Superior temporal gyrus (tissue), 1 donor: ENCODE measurements around the gene CLIC5.
"Not testable (repeated sequence)": the region's sequence is repeated elsewhere in the genome, so short reads cannot be mapped to it uniquely, and the experiment has no call there.

Experiments
- DNase-seq: peaks from one replicate; pipeline ENCODE4 v3.0.0-alpha.2; 2016; ENCODE audit errors: extremely low spot score

The CLIC5 gene

GRCh38 chr6:45927421-45928320, 88.0 kb downstream of the CLIC5 start:
- DNase-seq, result no peak

GRCh38 chr6:45926423-45926822, 89.2 kb downstream of the CLIC5 start:
- not testable (repeated sequence) for DNase-seq

GRCh38 chr6:45924763-45925342, 90.8 kb downstream of the CLIC5 start:
- no peak for DNase-seq

GRCh38 chr6:45923831-45924391, 91.7 kb downstream of the CLIC5 start:
- no peak for DNase-seq

GRCh38 chr6:45922728-45923351, 92.8 kb downstream of the CLIC5 start:
- peak; percentile 87 for DNase-seq

GRCh38 chr6:45921691-45922281, 93.9 kb downstream of the CLIC5 start:
- no peak for DNase-seq

GRCh38 chr6:45920819-45921511, 94.7 kb downstream of the CLIC5 start:
- DNase-seq, result no peak

- no peak for DNase-seq
Observed at GRCh38 chr6:45917439-45917838, 98.2 kb downstream of the CLIC5 start.

GRCh38 chr6:45916692-45917091, 99.0 kb downstream of the CLIC5 start:
- DNase-seq, result no peak

- DNase-seq, result no peak
Observed at GRCh38 chr6:45915780-45916468, 99.7 kb downstream of the CLIC5 start.

GRCh38 chr6:45911691-45912090, 104.0 kb downstream of the CLIC5 start:
- DNase-seq, result no peak

- DNase-seq, result no peak
Observed at GRCh38 chr6:45903959-45904358, 111.7 kb downstream of the CLIC5 start.

- no peak for DNase-seq
Observed at GRCh38 chr6:45902984-45903383, 112.7 kb downstream of the CLIC5 start.

- DNase-seq, result no peak
Observed at GRCh38 chr6:45901767-45902650, 113.7 kb downstream of the CLIC5 start.

- DNase-seq, result no peak
Observed at GRCh38 chr6:45900808-45901752, 114.6 kb downstream of the CLIC5 start.

GRCh38 chr6:45899683-45899946, 116.0 kb downstream of the CLIC5 start:
- no peak for DNase-seq

- DNase-seq, result no peak
Observed at GRCh38 chr6:45898941-45899682, 116.5 kb downstream of the CLIC5 start.

GRCh38 chr6:45896783-45897441, 118.7 kb downstream of the CLIC5 start:
- DNase-seq, result no peak
